HG03097 (cell line): ENCODE data around the gene FAM161B.

Experiments
- ATAC-seq: cut with Tn5 transposase; IDR thresholded peaks from one replicate; pipeline ENCODE4 v1.9.1; 2021; ENCODE audit not compliant: unreplicated experiment, low FRiP score

FAM161B gene

GRCh38 chr14:73884438-73885190 is 65.3 kb downstream of the FAM161B start:
- ATAC-seq = no peak
